Hepatocyte (in vitro differentiated cells): ENCODE measurements around the gene YBX2. TPM values are rescaled to one million over a fixed set of nuclear protein-coding genes. Genes with fewer than 3 reads are reported as not detected.
"Not testable (repeated sequence)": the region's sequence is repeated elsewhere in the genome, so short reads cannot be mapped to it uniquely, and the experiment has no call there.

ENCODE experiments used
- DNase-seq: peaks from one replicate; pipeline ENCODE4 v3.0.0-alpha.2; 2016; ENCODE audit warnings: low spot score
- H2AFZ ChIP-seq: fragments of 200-600 bp; sonication (generic); 2 replicates; pipeline ENCODE4 v1.6.0; 2016; ENCODE audit warnings: antibody characterized with exemption, mild to moderate bottlenecking
- H3K27ac ChIP-seq: fragments of 200-600 bp; sonication (generic); 2 replicates; pipeline ENCODE4 v1.5.1; 2016; ENCODE audit warnings: mild to moderate bottlenecking
- H3K27me3 ChIP-seq: fragments of 200-600 bp; sonication (generic); 2 replicates; pipeline ENCODE4 v1.6.1; 2016
- H3K36me3 ChIP-seq: fragments of 200-600 bp; sonication (generic); replicated peaks from 2 replicates; pipeline ENCODE4 v1.5.1; 2016; ENCODE audit warnings: low read depth; ENCODE audit not compliant: insufficient read depth
- H3K4me1 ChIP-seq: fragments of 200-600 bp; sonication (generic); 2 replicates; pipeline ENCODE4 v1.5.1; 2016; ENCODE audit warnings: mild to moderate bottlenecking, moderate library complexity; ENCODE audit not compliant: insufficient read depth
- H3K4me2 ChIP-seq: fragments of 200-600 bp; sonication (generic); 2 replicates; pipeline ENCODE4 v1.6.0; 2016
- H3K4me3 ChIP-seq: fragments of 200-600 bp; sonication (generic); 2 replicates; pipeline ENCODE4 v1.5.1; 2016; ENCODE audit warnings: mild to moderate bottlenecking
- H3K79me2 ChIP-seq: fragments of 200-600 bp; sonication (generic); 2 replicates; pipeline ENCODE4 v1.6.0; 2017; ENCODE audit warnings: mild to moderate bottlenecking
- H3K9me2 ChIP-seq: fragments of 200-600 bp; sonication (generic); replicated peaks from 2 replicates; pipeline ENCODE4 v1.6.0; 2017; ENCODE audit warnings: mild to moderate bottlenecking; ENCODE audit not compliant: insufficient read depth
- H3K9me3 ChIP-seq: fragments of 200-600 bp; sonication (generic); 2 replicates; pipeline ENCODE4 v1.5.1; 2016; ENCODE audit warnings: low read depth, mild to moderate bottlenecking
- H4K20me1 ChIP-seq: fragments of 200-600 bp; sonication (generic); 2 replicates; pipeline ENCODE4 v1.6.0; 2016; ENCODE audit warnings: mild to moderate bottlenecking; ENCODE audit not compliant: insufficient read depth, poor library complexity, severe bottlenecking
- EZH2 ChIP-seq: fragments of 200-600 bp; sonication (generic); IDR thresholded peaks from 2 replicates; pipeline ENCODE4 v1.6.1; 2016; ENCODE audit warnings: antibody characterized with exemption, mild to moderate bottlenecking, borderline replicate concordance
- EZH2phosphoT487 ChIP-seq: fragments of 200-600 bp; sonication (generic); IDR thresholded peaks from one replicate; pipeline ENCODE4 v1.6.1; 2018; ENCODE audit warnings: antibody characterized with exemption, mild to moderate bottlenecking, low read depth, moderate library complexity; ENCODE audit not compliant: unreplicated experiment, severe bottlenecking
- WGBS: methylation state at CpG from one replicate; pipeline ENCODE4 v1.1.6; 2016; ENCODE audit warnings: low lambda C conversion rate; ENCODE audit errors: missing lambda C conversion rate; 5-methylcytosine and 5-hydroxymethylcytosine counted together
- polyA plus RNA-seq: library from polyadenylated mRNA; unstranded; fragments of >200 nt; fragmentation: Nextera tagmentation; extraction: Ambion mirVana; gene quantifications from 2 replicates; pipeline ENCODE4 v1.2.1, GENCODE V29; 2016
- total RNA-seq: library from RNA; depleted of rRNA; stranded (reverse); fragments of >200 nt; gene quantifications from 2 replicates; pipeline ENCODE4 v1.2.3, GENCODE V29; 2014
- TF ChIP-seq, protein P1 (sequence below): fragments of 200-600 bp; sonication (generic); IDR thresholded peaks from 2 replicates; pipeline ENCODE4 v1.5.1; 2016; ENCODE audit warnings: antibody characterized with exemption, mild to moderate bottlenecking; ENCODE audit not compliant: poor library complexity

Gene YBX2
- total and polyA plus RNA-seq, 2 experiments from 2014 or later, result 1.3 to 1.7 TPM

- 96% methylated on average over 7 of the region's 7 CpGs for WGBS
- Histone ChIP-seq H3K27ac (peak overlapping the region; percentile 94), H3K36me3 (no peaks in the 10 kb centered on the region), H2AFZ (no peak overlapping the region), H3K9me2 (no peaks in the 10 kb centered on the region), H4K20me1 (peaks cover 7% of the 10 kb centered on the region), H3K4me3 (peak overlapping the region; percentile 91), H3K9me3 (no peaks in the 10 kb centered on the region), H3K79me2 (peaks cover 82% of the 10 kb centered on the region), H3K27me3 (no peaks in the 10 kb centered on the region), H3K4me2 (peak overlapping the region; percentile 92), H3K4me1 (peaks cover 15% of the 10 kb centered on the region)
- TF ChIP-seq, protein P1, sequence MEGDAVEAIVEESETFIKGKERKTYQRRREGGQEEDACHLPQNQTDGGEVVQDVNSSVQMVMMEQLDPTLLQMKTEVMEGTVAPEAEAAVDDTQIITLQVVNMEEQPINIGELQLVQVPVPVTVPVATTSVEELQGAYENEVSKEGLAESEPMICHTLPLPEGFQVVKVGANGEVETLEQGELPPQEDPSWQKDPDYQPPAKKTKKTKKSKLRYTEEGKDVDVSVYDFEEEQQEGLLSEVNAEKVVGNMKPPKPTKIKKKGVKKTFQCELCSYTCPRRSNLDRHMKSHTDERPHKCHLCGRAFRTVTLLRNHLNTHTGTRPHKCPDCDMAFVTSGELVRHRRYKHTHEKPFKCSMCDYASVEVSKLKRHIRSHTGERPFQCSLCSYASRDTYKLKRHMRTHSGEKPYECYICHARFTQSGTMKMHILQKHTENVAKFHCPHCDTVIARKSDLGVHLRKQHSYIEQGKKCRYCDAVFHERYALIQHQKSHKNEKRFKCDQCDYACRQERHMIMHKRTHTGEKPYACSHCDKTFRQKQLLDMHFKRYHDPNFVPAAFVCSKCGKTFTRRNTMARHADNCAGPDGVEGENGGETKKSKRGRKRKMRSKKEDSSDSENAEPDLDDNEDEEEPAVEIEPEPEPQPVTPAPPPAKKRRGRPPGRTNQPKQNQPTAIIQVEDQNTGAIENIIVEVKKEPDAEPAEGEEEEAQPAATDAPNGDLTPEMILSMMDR, result no peak
- no peak for TF ChIP-seq EZH2phosphoT487
- no peak for TF ChIP-seq EZH2
- DNase-seq, result no peak
These were observed 44.6 kb downstream of the YBX2 start for GRCh38 chr17:7249830-7250229.

- Histone ChIP-seq H2AFZ (no peak overlapping the region), H3K9me2 (no peaks in the 10 kb centered on the region), H3K9me3 (no peaks in the 10 kb centered on the region), H3K4me2 (peak overlapping the region; percentile 92), H3K4me3 (no peak overlapping the region), H3K79me2 (peaks cover 76% of the 10 kb centered on the region), H3K27ac (no peak overlapping the region), H3K4me1 (peaks cover 15% of the 10 kb centered on the region), H3K27me3 (no peaks in the 10 kb centered on the region), H3K36me3 (no peaks in the 10 kb centered on the region), H4K20me1 (peaks cover 7% of the 10 kb centered on the region)
- no peak for DNase-seq
- TF ChIP-seq, protein P1, result no peak
- TF ChIP-seq EZH2phosphoT487 (no peak), EZH2 (no peak)
- 94% methylated on average over 6 of the region's 6 CpGs for WGBS
These were observed 45.2 kb downstream of the YBX2 start for GRCh38 chr17:7249214-7249613.

DNA sequence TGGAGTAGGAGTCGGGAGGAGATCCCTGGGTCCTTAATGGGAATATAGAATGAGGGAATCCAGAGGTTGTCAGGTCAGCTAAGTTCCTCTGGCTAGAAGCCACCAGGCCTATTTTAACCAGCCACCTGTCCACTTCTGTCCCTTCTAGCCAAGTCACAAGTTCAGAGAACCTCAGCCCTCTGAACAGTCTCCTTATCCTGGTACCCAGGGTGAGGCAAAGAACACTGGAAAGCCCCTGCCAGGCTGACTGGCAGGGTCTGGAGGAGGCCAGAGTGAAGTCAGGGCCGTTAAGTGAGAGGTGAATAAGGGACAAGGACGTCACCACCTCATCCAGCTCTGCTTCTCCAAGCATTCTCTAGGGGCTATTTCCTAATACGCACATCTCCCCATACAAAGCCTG, 45.6 kb downstream of the YBX2 start:
- Histone ChIP-seq H3K4me1 (peaks cover 15% of the 10 kb centered on the region), H2AFZ (no peak overlapping the region), H3K9me3 (no peaks in the 10 kb centered on the region), H3K79me2 (peaks cover 72% of the 10 kb centered on the region), H3K4me2 (peak overlapping the region; percentile 92), H4K20me1 (peaks cover 7% of the 10 kb centered on the region), H3K4me3 (no peak overlapping the region), H3K9me2 (no peaks in the 10 kb centered on the region), H3K36me3 (no peaks in the 10 kb centered on the region), H3K27ac (no peak overlapping the region), H3K27me3 (no peaks in the 10 kb centered on the region)
- TF ChIP-seq EZH2phosphoT487 (no peak), EZH2 (no peak)
- TF ChIP-seq, protein P1, result no peak
- DNase-seq, result no peak
- WGBS, result 90% methylated on average over 4 of the region's 4 CpGs

DNA sequence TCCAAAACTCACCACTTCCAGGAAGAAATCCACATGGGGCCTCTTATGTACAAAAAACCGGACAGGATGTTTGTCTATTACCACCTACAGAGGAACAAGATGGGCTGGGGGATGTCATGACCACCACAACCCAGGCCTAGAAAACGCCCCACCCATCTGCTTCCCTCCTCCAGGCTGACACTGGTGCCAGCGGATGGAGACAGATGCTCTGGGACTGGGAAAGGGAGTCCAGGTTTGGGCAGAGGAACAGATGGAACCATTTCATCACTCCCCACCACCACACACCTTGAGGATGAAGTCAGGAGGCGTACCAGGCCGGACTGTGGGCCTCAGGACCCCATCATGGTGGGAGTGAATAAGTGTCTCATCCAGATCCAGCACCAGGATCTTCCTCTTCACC, 47.7 kb downstream of the YBX2 start:
- Histone ChIP-seq H3K27ac (no peak overlapping the region), H3K36me3 (no peaks in the 10 kb centered on the region), H3K79me2 (peaks cover 62% of the 10 kb centered on the region), H3K9me3 (no peaks in the 10 kb centered on the region), H3K4me2 (no peak overlapping the region), H2AFZ (no peak overlapping the region), H4K20me1 (peaks cover 7% of the 10 kb centered on the region), H3K4me3 (no peak overlapping the region), H3K4me1 (peaks cover 11% of the 10 kb centered on the region), H3K27me3 (no peaks in the 10 kb centered on the region), H3K9me2 (no peaks in the 10 kb centered on the region)
- TF ChIP-seq EZH2 (no peak), EZH2phosphoT487 (no peak)
- TF ChIP-seq, protein P1, result no peak
- DNase-seq, result peak; percentile 4
- WGBS, result 100% methylated on average over 5 of the region's 5 CpGs

DNA sequence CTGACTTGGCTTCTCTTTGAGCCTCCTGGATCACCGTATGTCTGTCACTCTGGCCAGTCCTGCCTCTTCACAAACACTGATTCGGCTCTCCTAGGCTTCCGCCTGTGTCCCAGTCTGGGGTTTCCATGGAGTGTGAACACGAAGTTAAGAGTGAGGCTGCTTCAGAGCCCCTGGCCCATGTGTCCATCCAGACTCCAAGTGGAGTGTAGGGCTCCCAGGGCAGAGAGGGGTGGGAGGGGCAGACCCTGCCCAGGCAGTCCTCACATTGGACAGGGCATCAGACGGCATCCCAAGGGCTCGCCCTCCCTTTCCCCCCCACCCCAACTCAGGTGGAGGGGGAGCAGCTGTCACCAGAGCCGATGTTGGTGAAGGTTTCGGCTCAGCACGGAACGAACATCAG, 50.6 kb downstream of the YBX2 start:
- H3K27ac ChIP-seq, result peak overlapping the region; percentile 97
- H3K36me3 ChIP-seq, H2AFZ ChIP-seq, H3K9me2 ChIP-seq, H3K9me3 ChIP-seq, DNase-seq, H4K20me1 ChIP-seq, H3K4me3 ChIP-seq, H3K27me3 ChIP-seq: not testable (repeated sequence)
- H3K79me2 ChIP-seq, result peaks cover 61% of the 10 kb centered on the region
- peaks cover 15% of the 10 kb centered on the region for H3K4me1 ChIP-seq
- peak overlapping the region; percentile 74 for H3K4me2 ChIP-seq
- 91% methylated on average over 8 of the region's 10 CpGs for WGBS
